PC-3 (cell line): ENCODE measurements around the gene OR1A2. TPM values are rescaled to one million over a fixed set of nuclear protein-coding genes. Genes with fewer than 3 reads are reported as not detected.
"Not testable (repeated sequence)": the region's sequence is repeated elsewhere in the genome, so short reads cannot be mapped to it uniquely, and the experiment has no call there.

ENCODE experiments used
- ATAC-seq: fragments of 200-7000 bp; cut with Tn5 transposase; 2 replicates; pipeline ENCODE4 v1.9.1; 2020; ENCODE audit warnings: mild to moderate bottlenecking, moderate library complexity
- BruUV-seq: library from RNA; stranded (reverse); fragments of 400-500 nt; replicated peaks from 2 replicates; lab custom pipeline; 2021; lab: Mats Ljungman, UMichigan
- CTCF ChIA-PET: fragments of 300-600 bp; sonication (Branson Sonifier 250); formaldehyde crosslinking; loops from one replicate; lab custom pipeline; 2022; ENCODE audit warnings: antibody characterized with exemption; lab: Charles Lee
- POLR2A ChIA-PET: fragments of 300-600 bp; sonication (Branson Sonifier 250); formaldehyde crosslinking; loops from one replicate; lab custom pipeline; 2022; ENCODE audit warnings: antibody characterized with exemption; ENCODE audit not compliant: unreplicated experiment; lab: Charles Lee
- DNase-seq: peaks from one replicate; pipeline ENCODE4 v3.0.0-alpha.2; 2015
- H2AFZ ChIP-seq: fragments of 300-600 bp; sonication (generic); 2 replicates; pipeline ENCODE4 v1.6.0; 2016; ENCODE audit warnings: antibody characterized with exemption, low read length
- H3F3A ChIP-seq: fragments of 300-600 bp; sonication (generic); one replicate; pipeline ENCODE4 v1.6.0; 2017; ENCODE audit warnings: antibody characterized with exemption, low read length, control low read depth, mild to moderate bottlenecking; ENCODE audit not compliant: unreplicated experiment
- H3K27ac ChIP-seq: fragments of 300-600 bp; sonication (generic); 2 replicates; pipeline ENCODE4 v1.5.1; 2016; ENCODE audit warnings: mild to moderate bottlenecking, low read length
- H3K27me3 ChIP-seq: fragments of 300-600 bp; sonication (generic); 2 replicates; pipeline ENCODE4 v1.6.1; 2016; ENCODE audit warnings: low read length, mixed read lengths
- H3K36me3 ChIP-seq: fragments of 300-600 bp; sonication (generic); 2 replicates; pipeline ENCODE4 v1.6.1; 2016; ENCODE audit warnings: low read depth, mixed run types, low read length, mixed read lengths
- H3K4me1 ChIP-seq: fragments of 300-600 bp; sonication (generic); 2 replicates; pipeline ENCODE4 v1.5.1; 2016; ENCODE audit warnings: low read length; ENCODE audit not compliant: insufficient read depth
- H3K4me2 ChIP-seq: fragments of 300-600 bp; sonication (generic); 2 replicates; pipeline ENCODE4 v1.6.0; 2016; ENCODE audit warnings: low read length
- H3K4me3 ChIP-seq: fragments of 300-600 bp; sonication (generic); 2 replicates; pipeline ENCODE4 v1.5.1; 2016; ENCODE audit warnings: mild to moderate bottlenecking, low read length, mixed read lengths
- H3K79me2 ChIP-seq: fragments of 300-600 bp; sonication (generic); 2 replicates; pipeline ENCODE4 v1.6.1; 2017; ENCODE audit warnings: low read length, mixed read lengths
- H3K9ac ChIP-seq: fragments of 300-600 bp; sonication (generic); 2 replicates; pipeline ENCODE4 v1.6.0; 2016; ENCODE audit warnings: mild to moderate bottlenecking, low read length
- H3K9me2 ChIP-seq: fragments of 300-600 bp; sonication (generic); replicated peaks from 2 replicates; pipeline ENCODE4 v1.6.1; 2016; ENCODE audit warnings: mixed run types, low read length, mixed read lengths
- H3K9me3 ChIP-seq: fragments of 300-600 bp; sonication (generic); 2 replicates; pipeline ENCODE4 v1.6.1; 2016; ENCODE audit warnings: low read length, mixed read lengths
- H4K20me1 ChIP-seq: fragments of 300-600 bp; sonication (generic); 2 replicates; pipeline ENCODE4 v1.6.1; 2016; ENCODE audit warnings: low read length, mixed read lengths
- EZH2 ChIP-seq: fragments of 300-600 bp; sonication (generic); IDR thresholded peaks from one replicate; pipeline ENCODE4 v1.6.1; 2017; ENCODE audit warnings: antibody characterized with exemption, mild to moderate bottlenecking, low read length; ENCODE audit not compliant: unreplicated experiment
- EZH2phosphoT487 ChIP-seq: fragments of 300-600 bp; sonication (generic); IDR thresholded peaks from 2 replicates; pipeline ENCODE4 v1.6.1; 2018; ENCODE audit warnings: mild to moderate bottlenecking, antibody characterized with exemption, low read length, borderline replicate concordance
- intact Hi-C: fragments of 100-400 bp; cut with micrococcal nuclease; formaldehyde crosslinking; loops from 2 replicates; pipeline ENCODE4 v1.9.0; 2023
- total RNA-seq: library from RNA; depleted of rRNA; stranded (reverse); fragments of >200 nt; gene quantifications from 2 replicates; pipeline ENCODE4 v1.2.3, GENCODE V29; 2014
- TF ChIP-seq, protein P1 (sequence below): fragments of 300-600 bp; sonication (generic); conservative IDR thresholded peaks from 2 replicates; pipeline ENCODE4 v1.5.1; 2017; ENCODE audit warnings: antibody characterized with exemption, low read depth, mild to moderate bottlenecking, low read length

OR1A2 gene
- total RNA-seq, 1 experiment from 2014 or later, result not detected

DNA sequence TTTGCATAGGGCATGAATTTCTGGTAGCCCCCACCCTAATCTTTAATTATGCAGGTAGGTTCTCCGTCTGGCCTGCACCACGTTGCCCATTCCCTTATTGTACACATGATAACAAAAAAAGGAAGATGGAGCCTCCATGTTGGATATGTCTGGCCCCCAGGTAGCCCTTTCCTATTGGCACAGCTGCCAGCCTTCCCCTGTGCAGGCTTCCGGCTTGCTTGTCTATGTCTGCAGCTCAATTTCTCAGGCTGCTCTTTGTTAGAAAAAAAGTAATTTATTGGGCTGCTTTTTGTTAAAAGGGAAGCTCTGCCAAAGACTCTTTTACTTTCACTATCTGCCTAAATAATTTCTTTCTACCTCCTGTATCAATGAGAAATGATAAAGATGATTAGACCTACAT lies 15.7 kb downstream of the OR1A2 start:
- H3K9me3 ChIP-seq, result no peaks in the 10 kb centered on the region
- TF ChIP-seq EZH2phosphoT487 (no peak), EZH2 (no peak)
- TF ChIP-seq, protein P1, sequence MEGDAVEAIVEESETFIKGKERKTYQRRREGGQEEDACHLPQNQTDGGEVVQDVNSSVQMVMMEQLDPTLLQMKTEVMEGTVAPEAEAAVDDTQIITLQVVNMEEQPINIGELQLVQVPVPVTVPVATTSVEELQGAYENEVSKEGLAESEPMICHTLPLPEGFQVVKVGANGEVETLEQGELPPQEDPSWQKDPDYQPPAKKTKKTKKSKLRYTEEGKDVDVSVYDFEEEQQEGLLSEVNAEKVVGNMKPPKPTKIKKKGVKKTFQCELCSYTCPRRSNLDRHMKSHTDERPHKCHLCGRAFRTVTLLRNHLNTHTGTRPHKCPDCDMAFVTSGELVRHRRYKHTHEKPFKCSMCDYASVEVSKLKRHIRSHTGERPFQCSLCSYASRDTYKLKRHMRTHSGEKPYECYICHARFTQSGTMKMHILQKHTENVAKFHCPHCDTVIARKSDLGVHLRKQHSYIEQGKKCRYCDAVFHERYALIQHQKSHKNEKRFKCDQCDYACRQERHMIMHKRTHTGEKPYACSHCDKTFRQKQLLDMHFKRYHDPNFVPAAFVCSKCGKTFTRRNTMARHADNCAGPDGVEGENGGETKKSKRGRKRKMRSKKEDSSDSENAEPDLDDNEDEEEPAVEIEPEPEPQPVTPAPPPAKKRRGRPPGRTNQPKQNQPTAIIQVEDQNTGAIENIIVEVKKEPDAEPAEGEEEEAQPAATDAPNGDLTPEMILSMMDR, result no peak
- H3F3A ChIP-seq, result no peaks in the 10 kb centered on the region
- H3K9ac ChIP-seq, result no peak overlapping the region
- ChIA-PET POLR2A (interaction anchor here (0.7 kb wide), 1 partner anchor 234 kb away, joined by 5 read pairs; no protein-coding TSS in a partner anchor), CTCF (no interaction called here)
- ATAC-seq (no peak), DNase-seq (no peak)
- intact Hi-C loops, result no loop called here
- H3K4me3 ChIP-seq, result no peak overlapping the region
- H3K27ac ChIP-seq, result no peak overlapping the region
- no peaks in the 10 kb centered on the region for H3K27me3 ChIP-seq
- no peaks in the 10 kb centered on the region for H3K36me3 ChIP-seq
- H3K4me1 ChIP-seq, result no peaks in the 10 kb centered on the region
- no peak overlapping the region for H2AFZ ChIP-seq
- no peaks in the 10 kb centered on the region for H4K20me1 ChIP-seq
- no peaks in the 10 kb centered on the region for H3K79me2 ChIP-seq
- no peaks in the 10 kb centered on the region for H3K9me2 ChIP-seq
- BruUV-seq, result no TSS peak
- H3K4me2 ChIP-seq, result no peak overlapping the region

DNA sequence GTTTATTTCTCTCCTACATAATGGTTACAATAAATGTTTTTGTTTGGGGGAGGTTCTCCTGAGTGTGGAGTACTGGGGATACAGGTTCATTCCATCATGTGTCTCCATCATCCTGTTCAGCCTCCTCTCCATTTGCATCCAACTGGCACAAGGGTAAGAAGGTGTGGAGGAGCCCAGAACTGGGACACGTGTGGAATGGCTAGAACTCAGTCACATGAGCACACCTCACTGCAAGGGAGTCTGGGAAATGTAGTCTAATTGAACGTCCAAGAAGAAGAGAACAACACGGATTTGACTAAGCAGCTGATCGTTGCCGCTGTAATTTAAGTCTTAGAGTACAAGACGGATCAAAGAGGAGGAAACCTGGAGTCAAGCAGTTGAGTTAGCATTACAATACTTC lies 16.3 kb downstream of the OR1A2 start:
- no peaks in the 10 kb centered on the region for H3K27me3 ChIP-seq
- intact Hi-C loops, result no loop called here
- no peaks in the 10 kb centered on the region for H3F3A ChIP-seq
- H3K9me3 ChIP-seq, result no peaks in the 10 kb centered on the region
- H3K9ac ChIP-seq, result no peak overlapping the region
- CTCF ChIA-PET, result no interaction called here
- no peak overlapping the region for H3K4me3 ChIP-seq
- no peaks in the 10 kb centered on the region for H4K20me1 ChIP-seq
- H3K4me1 ChIP-seq, result no peaks in the 10 kb centered on the region
- no peak for ATAC-seq
- H3K36me3 ChIP-seq, result no peaks in the 10 kb centered on the region
- POLR2A ChIA-PET, result no interaction called here
- no peak overlapping the region for H3K4me2 ChIP-seq
- no peak overlapping the region for H3K27ac ChIP-seq
- no TSS peak for BruUV-seq
- H3K9me2 ChIP-seq, result no peaks in the 10 kb centered on the region
- H2AFZ ChIP-seq, result no peak overlapping the region
- H3K79me2 ChIP-seq, result no peaks in the 10 kb centered on the region
- DNase-seq, result no peak
- no peak for TF ChIP-seq EZH2
- TF ChIP-seq, protein P1, result no peak
- no peak for TF ChIP-seq EZH2phosphoT487

DNA sequence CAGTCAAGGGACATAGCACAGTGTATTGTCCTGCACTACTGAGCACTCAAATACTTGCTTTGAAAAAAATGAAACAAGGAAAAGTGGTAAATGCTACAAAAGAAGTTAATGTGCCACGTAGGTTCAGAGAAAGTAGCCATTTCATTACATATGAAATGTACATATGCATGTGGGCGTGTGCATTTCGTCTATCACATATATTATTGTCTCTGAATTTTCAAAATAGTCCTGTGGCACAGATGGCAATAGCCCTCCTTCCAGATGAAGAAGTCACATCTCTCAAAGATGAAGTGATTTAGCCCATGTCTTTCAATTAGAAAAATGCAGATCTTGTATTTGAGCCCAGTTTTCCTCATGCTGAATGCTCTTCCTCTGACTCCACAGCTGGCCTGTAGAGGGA lies 22.7 kb downstream of the OR1A2 start:
- H2AFZ ChIP-seq, H3F3A ChIP-seq, H3K4me3 ChIP-seq, H3K4me1 ChIP-seq, DNase-seq, H3K9me2 ChIP-seq, BruUV-seq, CTCF ChIA-PET, intact Hi-C loops, H3K79me2 ChIP-seq, H3K4me2 ChIP-seq, POLR2A ChIA-PET, ATAC-seq, H3K9ac ChIP-seq, H3K27ac ChIP-seq, H3K27me3 ChIP-seq, H4K20me1 ChIP-seq, H3K36me3 ChIP-seq, H3K9me3 ChIP-seq: not testable (repeated sequence)
